Keratinocyte (primary cell): ENCODE results near the gene JPT1. TPM values are rescaled to one million over a fixed set of nuclear protein-coding genes. Genes with fewer than 3 reads are reported as not detected.

Experiments
- DNase-seq: peaks from one replicate; pipeline ENCODE4 v3.0.0-alpha.2; 2011; ENCODE audit warnings: low read depth, missing footprints, low spot score
- FAIRE-seq: peaks from 2 replicates; lab custom pipeline; 2011; peaks lifted over from hg19 to GRCh38; lab: Jason Lieb, UNC
- H2AFZ ChIP-seq: 2 replicates; pipeline ENCODE4 v1.6.0; 2012; ENCODE audit warnings: low read length, control low read depth, inconsistent platforms; ENCODE audit not compliant: control insufficient read depth
- H3K27ac ChIP-seq: 2 replicates; pipeline ENCODE4 v1.5.1; 2011; ENCODE audit warnings: low read length; ENCODE audit not compliant: control insufficient read depth, insufficient read depth
- H3K27me3 ChIP-seq: 3 replicates; pipeline ENCODE4 v1.6.0; 2011; ENCODE audit warnings: low read length; ENCODE audit not compliant: control insufficient read depth, insufficient read depth; ENCODE audit errors: extremely low read depth
- H3K36me3 ChIP-seq, 2 experiments: 2 replicates in 1 of 2; 3 replicates in 1 of 2; pipeline ENCODE4 v1.5.1; 2011; ENCODE audit warnings: low read length in 2 of 2, mild to moderate bottlenecking in 1 of 2; ENCODE audit not compliant: control insufficient read depth in 2 of 2, insufficient read depth in 2 of 2; ENCODE audit errors: extremely low read depth in 1 of 2
- H3K4me1 ChIP-seq: 3 replicates; pipeline ENCODE4 v1.5.1; 2011; ENCODE audit warnings: low read length; ENCODE audit not compliant: control insufficient read depth, insufficient read depth; ENCODE audit errors: extremely low read depth
- H3K4me2 ChIP-seq: 3 replicates; pipeline ENCODE4 v1.6.0; 2011; ENCODE audit warnings: low read depth, low read length; ENCODE audit not compliant: control insufficient read depth, insufficient read depth; ENCODE audit errors: extremely low read depth
- H3K4me3 ChIP-seq, 3 experiments: fragments of 200-600 bp in 1 of 3; sonication (generic) in 1 of 3; 2 replicates in 2 of 3; 3 replicates in 1 of 3; pipeline ENCODE4 v1.5.1; 2011 to 2016; ENCODE audit warnings: low read length in 3 of 3, mild to moderate bottlenecking in 3 of 3, control low read depth in 2 of 3, inconsistent platforms in 1 of 3, low read depth in 1 of 3, mixed read lengths in 1 of 3, mixed run types in 1 of 3, moderate library complexity in 1 of 3; ENCODE audit not compliant: control insufficient read depth in 2 of 3, insufficient read depth in 2 of 3; ENCODE audit errors: extremely low read depth in 1 of 3
- H3K79me2 ChIP-seq: 2 replicates; pipeline ENCODE4 v1.6.0; 2012; ENCODE audit warnings: low read length; ENCODE audit not compliant: control insufficient read depth, insufficient read depth
- H3K9ac ChIP-seq: 3 replicates; pipeline ENCODE4 v1.6.0; 2011; ENCODE audit warnings: low read length; ENCODE audit not compliant: control insufficient read depth, insufficient read depth; ENCODE audit errors: extremely low read depth
- H3K9me1 ChIP-seq: 3 replicates; pipeline ENCODE4 v1.6.0; 2011; ENCODE audit warnings: low read length; ENCODE audit not compliant: control insufficient read depth, insufficient read depth; ENCODE audit errors: extremely low read depth
- H3K9me3 ChIP-seq: 2 replicates; pipeline ENCODE4 v1.5.1; 2012; ENCODE audit warnings: low read depth, low read length; ENCODE audit not compliant: control insufficient read depth
- H4K20me1 ChIP-seq: 3 replicates; pipeline ENCODE4 v1.6.0; 2011; ENCODE audit warnings: low read length; ENCODE audit not compliant: control insufficient read depth, insufficient read depth; ENCODE audit errors: extremely low read depth
- CTCF ChIP-seq, 3 experiments: IDR thresholded peaks in 1 of 3; conservative IDR thresholded peaks in 1 of 3; optimal IDR thresholded peaks in 1 of 3; 2 replicates in 2 of 3; 3 replicates in 1 of 3; pipeline versions ENCODE3 to v1.5.1; 2011; ENCODE audit warnings: low read length in 3 of 3, mild to moderate bottlenecking in 3 of 3, moderate library complexity in 2 of 3, control low read depth in 1 of 3, inconsistent platforms in 1 of 3; ENCODE audit not compliant: insufficient read depth in 2 of 3; ENCODE audit errors: extremely low read depth in 1 of 3
- EZH2 ChIP-seq: IDR thresholded peaks from one replicate; pipeline ENCODE4 v1.6.1; 2012; ENCODE audit warnings: inconsistent platforms, mild to moderate bottlenecking, low read length, moderate library complexity
- dilution Hi-C: fragments of 300-500 bp; cut with MboI; formaldehyde crosslinking; loops from one replicate; pipeline ENCODE4 v1.7.0; 2020; ENCODE audit warnings: low sequenced_read_pairs; ENCODE audit not compliant: extremely low pct_ligation_motif_present
- polyA plus RNA-seq, 5 experiments: library from polyadenylated mRNA; depleted of rRNA in 3 of 5; stranded (reverse) in 3 of 5; stranded (forward) in 1 of 5; unstranded in 1 of 5; fragments of >200 nt; gene quantifications; 1 replicate in 1 of 5; 2 replicates in 3 of 5; 3 replicates in 1 of 5; pipeline versions ENCODE4 v1.2.1 to v1.2.3, GENCODE V29; 2011 to 2012; ENCODE audit warnings: missing spikeins in 2 of 5, low read depth in 1 of 5, low replicate concordance in 1 of 5

Gene JPT1
- polyA plus RNA-seq, 1 donor (not counting 4 experiments of a cell fraction or from before 2014, with no cell fraction given) = 142 TPM

- Histone ChIP-seq H2AFZ (peak overlapping the region; percentile 85), H3K9me3 (no peaks in the 10 kb centered on the region), H3K4me1 (peaks cover 17% of the 10 kb centered on the region), H3K27ac (peak overlapping the region; percentile 65), H3K79me2 (no peaks in the 10 kb centered on the region), H3K4me2 (peak overlapping the region; percentile 73), H3K36me3 (peaks cover 0 to 4% of the 10 kb centered on the region in 2 experiments), H3K9me1 (no peaks in the 10 kb centered on the region), H3K4me3 (peak overlapping the region in 2 of 3 experiments; percentile 58 to 59), H3K9ac (peak overlapping the region; percentile 69), H3K27me3 (no peaks in the 10 kb centered on the region), H4K20me1 (no peaks in the 10 kb centered on the region)
- FAIRE-seq = no peak
- TF ChIP-seq EZH2 (no peak), CTCF (optimal IDR thresholded peaks at IDR 0.05 in 1 of 3, IDR thresholded peaks at IDR 0.05 in 1 of 3, conservative IDR thresholded peaks at IDR 0.05 in 1 of 3; ENCODE audit: extremely low read depth in 1 of 3, insufficient read depth in 2 of 3, low read length in 3 of 3) (no peak)
- dilution Hi-C loops = no loop called here
- DNase-seq = no peak
Measured at GRCh38 chr17:75114552-75115314, 39.6 kb downstream of the JPT1 start.

- Histone ChIP-seq H3K27ac (peak overlapping the region; percentile 65), H3K4me1 (peaks cover 17% of the 10 kb centered on the region)
- dilution Hi-C loops = no loop called here
Measured at GRCh38 chr17:75113798-75114551, 40.3 kb downstream of the JPT1 start.

More at GRCh38 chr17:75113798-75114551, 40.3 kb downstream of the JPT1 start:
- Histone ChIP-seq H3K27me3 (no peaks in the 10 kb centered on the region), H2AFZ (peak overlapping the region; percentile 85), H3K36me3 (peaks cover 0 to 4% of the 10 kb centered on the region in 2 experiments), H3K4me3 (peak overlapping the region; percentile 14 to 59 (median 58)), H3K79me2 (no peaks in the 10 kb centered on the region), H3K4me2 (peak overlapping the region; percentile 73), H3K9ac (peak overlapping the region; percentile 69), H4K20me1 (no peaks in the 10 kb centered on the region), H3K9me3 (no peaks in the 10 kb centered on the region), H3K9me1 (no peaks in the 10 kb centered on the region)
- TF ChIP-seq CTCF (optimal IDR thresholded peaks at IDR 0.05 in 1 of 3, IDR thresholded peaks at IDR 0.05 in 1 of 3, conservative IDR thresholded peaks at IDR 0.05 in 1 of 3; ENCODE audit: extremely low read depth in 1 of 3, insufficient read depth in 2 of 3, low read length in 3 of 3) (peak; percentile 85 to 96 (median 90)), EZH2 (no peak)
- peak; percentile 71 for DNase-seq
- FAIRE-seq = no peak
